GM23338 (cell line): ENCODE data around the gene EGFR. TPM values are rescaled to one million over a fixed set of nuclear protein-coding genes. Genes with fewer than 3 reads are reported as not detected.

Experiments used
- ATAC-seq: fragments of 200-7000 bp; cut with Tn5 transposase; 3 replicates; pipeline ENCODE4 v1.9.1; 2020
- DNase-seq: peaks from one replicate; pipeline ENCODE4 v3.0.0-alpha.2; 2015; ENCODE audit warnings: low spot score
- H2AFZ ChIP-seq: fragments of 200-600 bp; sonication (generic); 2 replicates; pipeline ENCODE4 v1.8.0; 2016; ENCODE audit warnings: antibody characterized with exemption, mild to moderate bottlenecking, moderate library complexity
- H3F3A ChIP-seq: fragments of 200-600 bp; sonication (generic); replicated peaks from 2 replicates; pipeline ENCODE4 v1.8.0; 2017; ENCODE audit warnings: antibody characterized with exemption, mixed run types, low read depth
- H3K27ac ChIP-seq: fragments of 200-600 bp; sonication (generic); 2 replicates; pipeline ENCODE4 v1.6.1; 2016; ENCODE audit warnings: low read depth
- H3K27me3 ChIP-seq: fragments of 200-600 bp; sonication (generic); 2 replicates; pipeline ENCODE4 v1.8.0; 2016; ENCODE audit warnings: mild to moderate bottlenecking, mixed run types, moderate library complexity; ENCODE audit not compliant: insufficient read depth
- H3K36me3 ChIP-seq: fragments of 200-600 bp; sonication (generic); 2 replicates; pipeline ENCODE4 v1.8.0; 2016; ENCODE audit warnings: mild to moderate bottlenecking; ENCODE audit not compliant: insufficient read depth
- H3K4me1 ChIP-seq: fragments of 200-600 bp; sonication (generic); 2 replicates; pipeline ENCODE4 v1.8.0; 2016; ENCODE audit warnings: mild to moderate bottlenecking, moderate library complexity; ENCODE audit not compliant: insufficient read depth
- H3K4me2 ChIP-seq: fragments of 200-600 bp; sonication (generic); 2 replicates; pipeline ENCODE4 v1.7.1; 2017; ENCODE audit warnings: mixed run types
- H3K4me3 ChIP-seq: fragments of 200-600 bp; sonication (generic); 2 replicates; pipeline ENCODE4 v1.6.1; 2016; ENCODE audit warnings: mixed run types
- H3K79me2 ChIP-seq: fragments of 200-600 bp; sonication (generic); replicated peaks from 2 replicates; pipeline ENCODE4 v1.8.0; 2017; ENCODE audit warnings: mild to moderate bottlenecking; ENCODE audit not compliant: insufficient read depth
- H3K9me2 ChIP-seq: fragments of 200-600 bp; sonication (generic); 2 replicates; pipeline ENCODE4 v1.8.0; 2017; ENCODE audit not compliant: insufficient read depth
- H4K20me1 ChIP-seq: fragments of 200-600 bp; sonication (generic); replicated peaks from 2 replicates; pipeline ENCODE4 v1.8.0; 2017; ENCODE audit warnings: mild to moderate bottlenecking; ENCODE audit not compliant: insufficient read depth
- H3K27ac Mint-ChIP-seq: 2 replicates; pipeline ENCODE4 v1.8.0; 2020; ENCODE audit warnings: inconsistent platforms, mild to moderate bottlenecking, moderate library complexity, mixed read lengths
- H3K27me3 Mint-ChIP-seq: 3 replicates; pipeline ENCODE4 v1.8.0; 2022; ENCODE audit warnings: low read depth, mild to moderate bottlenecking, moderate library complexity, mixed read lengths, inconsistent platforms; ENCODE audit not compliant: insufficient read depth, poor library complexity
- H3K36me3 Mint-ChIP-seq: 3 replicates; pipeline ENCODE4 v1.8.0; 2021; ENCODE audit warnings: low read depth, mild to moderate bottlenecking, inconsistent platforms, moderate library complexity, mixed read lengths
- H3K4me1 Mint-ChIP-seq: 3 replicates; pipeline ENCODE4 v1.8.0; 2020; ENCODE audit warnings: mild to moderate bottlenecking, inconsistent platforms, mixed read lengths
- H3K4me3 Mint-ChIP-seq: 3 replicates; pipeline ENCODE4 v1.8.0; 2021; ENCODE audit warnings: moderate library complexity, mild to moderate bottlenecking, inconsistent platforms, mixed read lengths
- H3K9me3 Mint-ChIP-seq: 3 replicates; pipeline ENCODE4 v1.8.0; 2020; ENCODE audit warnings: moderate library complexity, mild to moderate bottlenecking, inconsistent platforms, mixed read lengths
- CREB1 ChIP-seq: fragments of 250-450 bp; sonication (Bioruptor Pico); IDR thresholded peaks from 2 replicates; pipeline ENCODE4 v1.5.0; 2020; ENCODE audit warnings: low read depth, mild to moderate bottlenecking, moderate library complexity
- CTCF ChIP-seq, 2 experiments: fragments of 200-600 bp in 1 of 2; sonication (generic) in 1 of 2; conservative IDR thresholded peaks; 2 replicates each; pipeline versions ENCODE4 v1.5.1 to v1.6.1; 2016 to 2017; ENCODE audit warnings: antibody characterized with exemption in 2 of 2, low read depth in 2 of 2, mild to moderate bottlenecking in 2 of 2, moderate library complexity in 1 of 2
- EZH2 ChIP-seq: fragments of 200-600 bp; sonication (generic); IDR thresholded peaks from one replicate; pipeline ENCODE4 v1.8.0; 2017; ENCODE audit warnings: antibody characterized with exemption, mild to moderate bottlenecking, low read depth; ENCODE audit not compliant: unreplicated experiment
- EZH2phosphoT487 ChIP-seq: fragments of 200-600 bp; sonication (generic); IDR thresholded peaks from one replicate; pipeline ENCODE4 v1.8.1; 2018; ENCODE audit warnings: antibody characterized with exemption; ENCODE audit not compliant: unreplicated experiment
- JUNB ChIP-seq: IDR thresholded peaks from one replicate; pipeline ENCODE4 v1.6.1; 2016; ENCODE audit warnings: antibody characterized with exemption; ENCODE audit not compliant: unreplicated experiment
- NANOG ChIP-seq: IDR thresholded peaks from 2 replicates; pipeline ENCODE4 v1.6.1; 2016; ENCODE audit warnings: antibody characterized with exemption, borderline replicate concordance
- POLR2AphosphoS5 ChIP-seq: IDR thresholded peaks from 2 replicates; pipeline ENCODE4 v1.6.1; 2016; ENCODE audit warnings: antibody characterized with exemption, low read depth
- REST ChIP-seq: IDR thresholded peaks from one replicate; pipeline ENCODE4 v1.6.1; 2018; ENCODE audit warnings: antibody characterized with exemption; ENCODE audit not compliant: unreplicated experiment
- STAT1 ChIP-seq: IDR thresholded peaks from one replicate; pipeline ENCODE4 v1.6.1; 2016; ENCODE audit warnings: antibody characterized with exemption; ENCODE audit not compliant: unreplicated experiment
- ZNF114 ChIP-seq: fragments of 250-450 bp; sonication (Bioruptor Pico); IDR thresholded peaks from 2 replicates; pipeline ENCODE4 v1.5.0; 2020; ENCODE audit warnings: mild to moderate bottlenecking, moderate library complexity
- ZNF331 ChIP-seq: fragments of 250-450 bp; sonication (Bioruptor Pico); IDR thresholded peaks from 2 replicates; pipeline ENCODE4 v1.5.0; 2020; ENCODE audit warnings: low read depth, mild to moderate bottlenecking, moderate library complexity
- polyA plus RNA-seq: library from polyadenylated mRNA; unstranded; fragments of >200 nt; fragmentation: Nextera tagmentation; extraction: Ambion mirVana; gene quantifications from 2 replicates; pipeline ENCODE4 v1.2.1, GENCODE V29; 2016
- total RNA-seq: library from RNA; depleted of rRNA; stranded (reverse); fragments of >200 nt; shearing (Covaris generic); gene quantifications from 2 replicates; pipeline ENCODE4 v1.2.3, GENCODE V29; 2014
- TF ChIP-seq, protein P1 (sequence below): IDR thresholded peaks from 2 replicates; pipeline ENCODE4 v1.6.1; 2016; ENCODE audit warnings: antibody characterized with exemption
- TF ChIP-seq, protein P2 (sequence below): fragments of 250-450 bp; sonication (Bioruptor Pico); IDR thresholded peaks from 2 replicates; pipeline ENCODE4 v1.5.0; 2020; ENCODE audit warnings: mild to moderate bottlenecking, moderate library complexity

Gene EGFR
- total and polyA plus RNA-seq, 2 experiments from 2014 or later, result 1.5 to 4.5 TPM

- Histone ChIP-seq H4K20me1 (no peaks in the 10 kb centered on the region), H3K27ac (no peak overlapping the region), H3F3A (no peaks in the 10 kb centered on the region), H3K4me1 (no peaks in the 10 kb centered on the region), H3K27me3 (no peaks in the 10 kb centered on the region), H3K4me2 (no peak overlapping the region), H3K36me3 (no peaks in the 10 kb centered on the region), H2AFZ (no peak overlapping the region; the same call in 1 of the 2 replicates), H3K79me2 (no peaks in the 10 kb centered on the region), H3K9me2 (no peaks in the 10 kb centered on the region), H3K4me3 (no peak overlapping the region)
- no peaks in the 10 kb centered on the region for H3K36me3 Mint-ChIP-seq
- no peaks in the 10 kb centered on the region for H3K9me3 Mint-ChIP-seq
- H3K27me3 Mint-ChIP-seq, result no peaks in the 10 kb centered on the region
- no peak overlapping the region for H3K27ac Mint-ChIP-seq
- H3K4me3 Mint-ChIP-seq, result no peak overlapping the region
- H3K4me1 Mint-ChIP-seq, result peaks cover 9% of the 10 kb centered on the region
- ATAC-seq (no peak), DNase-seq (no peak)
- TF ChIP-seq EZH2 (no peak), JUNB (no peak), STAT1 (no peak), EZH2phosphoT487 (no peak), ZNF114 (CRISPR knock-in tag) (no peak), POLR2AphosphoS5 (no peak), CTCF (conservative IDR thresholded peaks at IDR 0.05; ENCODE audit: low read depth in 2 of 2) (no peak), ZNF331 (CRISPR knock-in tag) (no peak), REST (no peak), NANOG (no peak), CREB1 (CRISPR knock-in tag) (no peak)
- TF ChIP-seq, protein P1, sequence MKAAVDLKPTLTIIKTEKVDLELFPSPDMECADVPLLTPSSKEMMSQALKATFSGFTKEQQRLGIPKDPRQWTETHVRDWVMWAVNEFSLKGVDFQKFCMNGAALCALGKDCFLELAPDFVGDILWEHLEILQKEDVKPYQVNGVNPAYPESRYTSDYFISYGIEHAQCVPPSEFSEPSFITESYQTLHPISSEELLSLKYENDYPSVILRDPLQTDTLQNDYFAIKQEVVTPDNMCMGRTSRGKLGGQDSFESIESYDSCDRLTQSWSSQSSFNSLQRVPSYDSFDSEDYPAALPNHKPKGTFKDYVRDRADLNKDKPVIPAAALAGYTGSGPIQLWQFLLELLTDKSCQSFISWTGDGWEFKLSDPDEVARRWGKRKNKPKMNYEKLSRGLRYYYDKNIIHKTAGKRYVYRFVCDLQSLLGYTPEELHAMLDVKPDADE, result no peak
- TF ChIP-seq, protein P2, sequence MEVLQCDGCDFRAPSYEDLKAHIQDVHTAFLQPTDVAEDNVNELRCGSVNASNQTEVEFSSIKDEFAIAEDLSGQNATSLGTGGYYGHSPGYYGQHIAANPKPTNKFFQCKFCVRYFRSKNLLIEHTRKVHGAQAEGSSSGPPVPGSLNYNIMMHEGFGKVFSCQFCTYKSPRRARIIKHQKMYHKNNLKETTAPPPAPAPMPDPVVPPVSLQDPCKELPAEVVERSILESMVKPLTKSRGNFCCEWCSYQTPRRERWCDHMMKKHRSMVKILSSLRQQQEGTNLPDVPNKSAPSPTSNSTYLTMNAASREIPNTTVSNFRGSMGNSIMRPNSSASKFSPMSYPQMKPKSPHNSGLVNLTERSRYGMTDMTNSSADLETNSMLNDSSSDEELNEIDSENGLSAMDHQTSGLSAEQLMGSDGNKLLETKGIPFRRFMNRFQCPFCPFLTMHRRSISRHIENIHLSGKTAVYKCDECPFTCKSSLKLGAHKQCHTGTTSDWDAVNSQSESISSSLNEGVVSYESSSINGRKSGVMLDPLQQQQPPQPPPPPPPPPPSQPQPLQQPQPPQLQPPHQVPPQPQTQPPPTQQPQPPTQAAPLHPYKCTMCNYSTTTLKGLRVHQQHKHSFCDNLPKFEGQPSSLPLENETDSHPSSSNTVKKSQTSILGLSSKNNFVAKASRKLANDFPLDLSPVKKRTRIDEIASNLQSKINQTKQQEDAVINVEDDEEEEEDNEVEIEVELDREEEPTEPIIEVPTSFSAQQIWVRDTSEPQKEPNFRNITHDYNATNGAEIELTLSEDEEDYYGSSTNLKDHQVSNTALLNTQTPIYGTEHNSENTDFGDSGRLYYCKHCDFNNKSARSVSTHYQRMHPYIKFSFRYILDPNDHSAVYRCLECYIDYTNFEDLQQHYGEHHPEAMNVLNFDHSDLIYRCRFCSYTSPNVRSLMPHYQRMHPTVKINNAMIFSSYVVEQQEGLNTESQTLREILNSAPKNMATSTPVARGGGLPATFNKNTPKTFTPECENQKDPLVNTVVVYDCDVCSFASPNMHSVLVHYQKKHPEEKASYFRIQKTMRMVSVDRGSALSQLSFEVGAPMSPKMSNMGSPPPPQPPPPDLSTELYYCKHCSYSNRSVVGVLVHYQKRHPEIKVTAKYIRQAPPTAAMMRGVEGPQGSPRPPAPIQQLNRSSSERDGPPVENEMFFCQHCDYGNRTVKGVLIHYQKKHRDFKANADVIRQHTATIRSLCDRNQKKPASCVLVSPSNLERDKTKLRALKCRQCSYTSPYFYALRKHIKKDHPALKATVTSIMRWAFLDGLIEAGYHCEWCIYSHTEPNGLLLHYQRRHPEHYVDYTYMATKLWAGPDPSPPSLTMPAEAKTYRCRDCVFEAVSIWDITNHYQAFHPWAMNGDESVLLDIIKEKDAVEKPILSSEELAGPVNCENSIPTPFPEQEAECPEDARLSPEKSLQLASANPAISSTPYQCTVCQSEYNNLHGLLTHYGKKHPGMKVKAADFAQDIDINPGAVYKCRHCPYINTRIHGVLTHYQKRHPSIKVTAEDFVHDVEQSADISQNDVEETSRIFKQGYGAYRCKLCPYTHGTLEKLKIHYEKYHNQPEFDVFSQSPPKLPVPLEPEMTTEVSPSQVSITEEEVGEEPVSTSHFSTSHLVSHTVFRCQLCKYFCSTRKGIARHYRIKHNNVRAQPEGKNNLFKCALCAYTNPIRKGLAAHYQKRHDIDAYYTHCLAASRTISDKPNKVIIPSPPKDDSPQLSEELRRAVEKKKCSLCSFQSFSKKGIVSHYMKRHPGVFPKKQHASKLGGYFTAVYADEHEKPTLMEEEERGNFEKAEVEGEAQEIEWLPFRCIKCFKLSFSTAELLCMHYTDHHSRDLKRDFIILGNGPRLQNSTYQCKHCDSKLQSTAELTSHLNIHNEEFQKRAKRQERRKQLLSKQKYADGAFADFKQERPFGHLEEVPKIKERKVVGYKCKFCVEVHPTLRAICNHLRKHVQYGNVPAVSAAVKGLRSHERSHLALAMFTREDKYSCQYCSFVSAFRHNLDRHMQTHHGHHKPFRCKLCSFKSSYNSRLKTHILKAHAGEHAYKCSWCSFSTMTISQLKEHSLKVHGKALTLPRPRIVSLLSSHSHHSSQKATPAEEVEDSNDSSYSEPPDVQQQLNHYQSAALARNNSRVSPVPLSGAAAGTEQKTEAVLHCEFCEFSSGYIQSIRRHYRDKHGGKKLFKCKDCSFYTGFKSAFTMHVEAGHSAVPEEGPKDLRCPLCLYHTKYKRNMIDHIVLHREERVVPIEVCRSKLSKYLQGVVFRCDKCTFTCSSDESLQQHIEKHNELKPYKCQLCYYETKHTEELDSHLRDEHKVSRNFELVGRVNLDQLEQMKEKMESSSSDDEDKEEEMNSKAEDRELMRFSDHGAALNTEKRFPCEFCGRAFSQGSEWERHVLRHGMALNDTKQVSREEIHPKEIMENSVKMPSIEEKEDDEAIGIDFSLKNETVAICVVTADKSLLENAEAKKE (CRISPR knock-in tag), result no peak
Observed at GRCh38 chr7:54981913-54982312, 36.9 kb upstream of the EGFR start.
